ENCODE results near the gene RGS14.

Gene RGS14

GRCh38 chr5:177393990-177394389 is 36.3 kb downstream of the RGS14 start:
- no peak for TF ChIP-seq CTCF (IDR thresholded peaks at IDR 0.05; ENCODE audit: low read depth, low read length)
- no peak overlapping the region for H3K4me3 ChIP-seq (ENCODE audit: low read depth, low read length)

GRCh38 chr5:177396078-177396477 is 38.4 kb downstream of the RGS14 start:
- H3K4me3 ChIP-seq (ENCODE audit: low read depth, low read length): no peak overlapping the region
- TF ChIP-seq CTCF (IDR thresholded peaks at IDR 0.05; ENCODE audit: low read depth, low read length): no peak

GRCh38 chr5:177396807-177397206 is 39.1 kb downstream of the RGS14 start:
- no peak for TF ChIP-seq CTCF (IDR thresholded peaks at IDR 0.05; ENCODE audit: low read depth, low read length)

GRCh38 chr5:177397875-177398390 is 40.2 kb downstream of the RGS14 start:
- no peak overlapping the region for H3K4me3 ChIP-seq (ENCODE audit: low read depth, low read length)
- TF ChIP-seq CTCF (IDR thresholded peaks at IDR 0.05; ENCODE audit: low read depth, low read length): no peak

More at GRCh38 chr5:177396807-177397206, 39.1 kb downstream of the RGS14 start:
- H3K4me3 ChIP-seq (ENCODE audit: low read depth, low read length): no peak overlapping the region

- no peak for TF ChIP-seq CTCF (IDR thresholded peaks at IDR 0.05; ENCODE audit: low read depth, low read length)
- no peak within 1 kb of the TSS for H3K4me3 ChIP-seq (ENCODE audit: low read depth, low read length)
Measured at GRCh38 chr5:177399997-177400868, 42.5 kb downstream of the RGS14 start, which contains the start of gene PFN3. Gene PFN3, minus strand, starts transcription at chr5:177400661. Its CDS starts 85 bp downstream, at chr5:177400576.

GRCh38 chr5:177402271-177403043 is 44.7 kb downstream of the RGS14 start:
- peak; percentile 19; the same call in 1 of the 2 replicates for TF ChIP-seq CTCF (IDR thresholded peaks at IDR 0.05; ENCODE audit: low read depth, low read length)
- no peak overlapping the region for H3K4me3 ChIP-seq (ENCODE audit: low read depth, low read length)
